ENCODE data around the gene CAPZB. TPM values are rescaled to one million over a fixed set of nuclear protein-coding genes. Genes with fewer than 3 reads are reported as not detected.

Gene CAPZB
- total RNA-seq, 1 experiment from 2014 or later = 198 TPM

DNA sequence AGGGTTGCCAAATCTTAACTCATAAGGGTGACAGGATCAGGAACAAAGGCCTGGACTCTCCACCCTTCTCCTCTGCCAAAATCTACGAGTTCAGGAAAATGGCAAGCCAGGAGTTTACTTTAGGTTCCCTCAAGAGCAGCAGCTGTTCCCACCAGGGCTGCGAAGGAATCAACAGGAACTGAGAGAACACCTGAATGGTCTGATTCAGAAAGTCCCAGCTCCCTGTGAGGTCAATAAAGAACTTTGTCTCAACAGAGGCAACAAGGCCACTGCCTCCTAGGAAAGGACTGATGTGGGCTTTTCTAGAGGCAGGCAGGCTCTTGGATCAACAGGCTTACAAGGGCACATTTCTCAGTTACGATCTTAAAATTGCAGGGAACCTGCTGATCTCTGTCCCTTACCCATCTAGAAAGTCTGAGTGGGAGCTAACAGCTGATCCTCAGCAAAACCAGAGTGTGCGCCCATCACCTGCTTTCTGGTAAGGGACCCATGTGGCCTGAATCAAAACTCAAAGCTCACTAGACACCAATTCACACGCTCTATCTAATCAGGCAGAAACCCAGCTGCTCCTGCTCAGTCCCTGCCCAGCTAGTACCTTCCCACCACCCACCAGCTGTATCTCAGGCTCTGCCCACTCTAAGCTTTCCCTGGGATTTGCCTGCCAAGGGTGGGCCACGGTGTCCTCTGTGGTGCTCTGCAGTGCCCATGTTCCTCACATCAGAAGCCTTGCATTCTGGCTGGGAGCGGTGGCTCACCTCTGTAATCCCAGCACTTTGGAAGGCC, 83.1 kb downstream of the CAPZB start:
- Mint-ChIP-seq H3K4me3 (ENCODE audit: low read depth, unreplicated experiment) (no peak overlapping the region), H3K9me3 (ENCODE audit: low read depth, unreplicated experiment) (no peaks in the 10 kb centered on the region), H3K27ac (ENCODE audit: unreplicated experiment) (no peak overlapping the region), H3K4me1 (ENCODE audit: low read depth, unreplicated experiment) (peaks cover 1% of the 10 kb centered on the region), H3K36me3 (ENCODE audit: insufficient read depth, unreplicated experiment) (no peaks in the 10 kb centered on the region), H3K27me3 (ENCODE audit: unreplicated experiment) (no peaks in the 10 kb centered on the region)
- BruUV-seq (replicated peaks) = no TSS peak
- intact Hi-C loops (cut with micrococcal nuclease; ENCODE audit: unreplicated experiment) = no loop called here
- CTCF ChIA-PET = no interaction called here
- no peak for TF ChIP-seq CTCF (IDR thresholded peaks at IDR 0.05; ENCODE audit: unreplicated experiment)
- no peak for DNase-seq

DNA sequence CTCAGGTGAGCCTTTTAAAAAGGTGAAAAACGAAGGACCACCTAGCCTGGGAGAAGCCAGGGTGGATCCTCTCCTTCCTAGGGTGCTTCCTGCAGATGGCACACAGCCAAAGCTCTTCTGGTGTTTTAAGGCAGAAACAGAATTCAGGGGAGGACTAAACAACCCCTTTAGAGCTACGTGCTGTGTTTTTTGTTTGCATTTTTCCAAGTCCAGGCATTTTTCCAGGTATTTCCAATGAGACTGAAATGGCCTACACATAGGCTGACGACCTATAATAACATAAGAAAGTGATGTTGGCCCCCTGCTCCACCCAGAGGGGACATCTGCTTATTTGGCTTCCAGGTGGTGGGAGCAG, 83.8 kb downstream of the CAPZB start:
- no peak overlapping the region for H3K4me3 Mint-ChIP-seq (ENCODE audit: low read depth, unreplicated experiment)
- H3K27ac Mint-ChIP-seq (ENCODE audit: unreplicated experiment) = no peak overlapping the region
- intact Hi-C loops (cut with micrococcal nuclease; ENCODE audit: unreplicated experiment) = no loop called here
- CTCF ChIA-PET = interaction anchor here (0.6 kb wide), 1 partner anchor 765 kb away, joined by 3 read pairs; no protein-coding TSS in a partner anchor
- no TSS peak for BruUV-seq (replicated peaks)
- TF ChIP-seq CTCF (IDR thresholded peaks at IDR 0.05; ENCODE audit: unreplicated experiment) = no peak
- no peaks in the 10 kb centered on the region for H3K27me3 Mint-ChIP-seq (ENCODE audit: unreplicated experiment)
- no peak for DNase-seq
- H3K9me3 Mint-ChIP-seq (ENCODE audit: low read depth, unreplicated experiment) = no peaks in the 10 kb centered on the region
- no peaks in the 10 kb centered on the region for H3K4me1 Mint-ChIP-seq (ENCODE audit: low read depth, unreplicated experiment)
- no peaks in the 10 kb centered on the region for H3K36me3 Mint-ChIP-seq (ENCODE audit: insufficient read depth, unreplicated experiment)

GRCh38 chr1:19400875-19401534, 84.3 kb downstream of the CAPZB start:
- BruUV-seq (replicated peaks) = no TSS peak
- Mint-ChIP-seq H3K36me3 (ENCODE audit: insufficient read depth, unreplicated experiment) (no peaks in the 10 kb centered on the region), H3K27ac (ENCODE audit: unreplicated experiment) (no peak overlapping the region), H3K4me1 (ENCODE audit: low read depth, unreplicated experiment) (no peaks in the 10 kb centered on the region), H3K4me3 (ENCODE audit: low read depth, unreplicated experiment) (no peak overlapping the region), H3K9me3 (ENCODE audit: low read depth, unreplicated experiment) (no peaks in the 10 kb centered on the region), H3K27me3 (ENCODE audit: unreplicated experiment) (no peaks in the 10 kb centered on the region)
- intact Hi-C loops (cut with micrococcal nuclease; ENCODE audit: unreplicated experiment) = no loop called here
- no peak for TF ChIP-seq CTCF (IDR thresholded peaks at IDR 0.05; ENCODE audit: unreplicated experiment)
- CTCF ChIA-PET = interaction anchor here (0.6 kb wide), 1 partner anchor 766 kb away, joined by 3 read pairs; no protein-coding TSS in a partner anchor
- no peak for DNase-seq

GRCh38 chr1:19400192-19400611, 85.1 kb downstream of the CAPZB start:
- no peak overlapping the region for H3K4me3 Mint-ChIP-seq (ENCODE audit: low read depth, unreplicated experiment)
- no peak overlapping the region for H3K27ac Mint-ChIP-seq (ENCODE audit: unreplicated experiment)
- no peaks in the 10 kb centered on the region for H3K36me3 Mint-ChIP-seq (ENCODE audit: insufficient read depth, unreplicated experiment)
- intact Hi-C loops (cut with micrococcal nuclease; ENCODE audit: unreplicated experiment) = no loop called here
- no TSS peak for BruUV-seq (replicated peaks)
- no peaks in the 10 kb centered on the region for H3K27me3 Mint-ChIP-seq (ENCODE audit: unreplicated experiment)
- no peaks in the 10 kb centered on the region for H3K4me1 Mint-ChIP-seq (ENCODE audit: low read depth, unreplicated experiment)
- no peak for DNase-seq
- H3K9me3 Mint-ChIP-seq (ENCODE audit: low read depth, unreplicated experiment) = no peaks in the 10 kb centered on the region
- CTCF ChIA-PET = no interaction called here
- no peak for TF ChIP-seq CTCF (IDR thresholded peaks at IDR 0.05; ENCODE audit: unreplicated experiment)
